Measurements from ENCODE around the gene CHRD.
A peak's percentile ranks its signal among the peaks of the same experiment; 100 is the strongest.

The CHRD gene

DNA sequence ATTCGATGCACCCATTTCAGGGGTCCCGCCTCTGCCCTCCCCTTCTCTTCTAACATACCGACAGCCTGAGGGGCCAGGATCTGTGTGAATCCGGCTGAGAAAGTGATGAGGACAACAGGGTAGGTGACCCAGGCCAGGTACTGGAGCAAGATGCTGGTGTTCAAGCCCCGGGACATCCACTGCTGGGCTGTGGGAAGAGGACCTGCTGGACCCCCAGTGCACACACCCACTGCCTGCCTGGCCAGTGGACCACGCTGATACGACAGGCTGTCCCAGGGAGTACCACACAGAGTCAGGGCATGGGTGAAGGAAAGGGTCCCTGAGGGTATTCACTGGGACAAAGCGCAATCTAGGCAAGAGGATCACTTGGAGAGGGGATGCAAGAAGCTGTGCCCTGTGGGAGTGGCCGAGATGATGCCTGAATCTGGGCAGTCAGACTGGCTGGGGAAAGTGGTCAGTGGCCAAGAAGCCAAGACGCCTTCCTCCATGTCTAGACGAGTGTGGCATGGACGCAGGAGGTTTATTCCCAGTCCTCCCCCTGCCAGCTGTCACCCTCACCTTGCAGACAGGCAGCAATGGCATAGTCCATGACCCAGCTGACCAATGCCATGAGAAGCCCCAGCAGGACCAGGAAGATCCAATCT, 21.6 kb upstream of the CHRD start:
- no peak overlapping the region for H3K4me3 ChIP-seq (ENCODE audit: control insufficient read depth, low read depth, low read length)
- TF ChIP-seq, protein P1, sequence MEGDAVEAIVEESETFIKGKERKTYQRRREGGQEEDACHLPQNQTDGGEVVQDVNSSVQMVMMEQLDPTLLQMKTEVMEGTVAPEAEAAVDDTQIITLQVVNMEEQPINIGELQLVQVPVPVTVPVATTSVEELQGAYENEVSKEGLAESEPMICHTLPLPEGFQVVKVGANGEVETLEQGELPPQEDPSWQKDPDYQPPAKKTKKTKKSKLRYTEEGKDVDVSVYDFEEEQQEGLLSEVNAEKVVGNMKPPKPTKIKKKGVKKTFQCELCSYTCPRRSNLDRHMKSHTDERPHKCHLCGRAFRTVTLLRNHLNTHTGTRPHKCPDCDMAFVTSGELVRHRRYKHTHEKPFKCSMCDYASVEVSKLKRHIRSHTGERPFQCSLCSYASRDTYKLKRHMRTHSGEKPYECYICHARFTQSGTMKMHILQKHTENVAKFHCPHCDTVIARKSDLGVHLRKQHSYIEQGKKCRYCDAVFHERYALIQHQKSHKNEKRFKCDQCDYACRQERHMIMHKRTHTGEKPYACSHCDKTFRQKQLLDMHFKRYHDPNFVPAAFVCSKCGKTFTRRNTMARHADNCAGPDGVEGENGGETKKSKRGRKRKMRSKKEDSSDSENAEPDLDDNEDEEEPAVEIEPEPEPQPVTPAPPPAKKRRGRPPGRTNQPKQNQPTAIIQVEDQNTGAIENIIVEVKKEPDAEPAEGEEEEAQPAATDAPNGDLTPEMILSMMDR (conservative IDR thresholded peaks at IDR 0.05; ENCODE audit: control insufficient read depth, insufficient read depth, low read depth, low read length) = no peak
- DNase-seq (ENCODE audit: low read depth) = no peak

DNA sequence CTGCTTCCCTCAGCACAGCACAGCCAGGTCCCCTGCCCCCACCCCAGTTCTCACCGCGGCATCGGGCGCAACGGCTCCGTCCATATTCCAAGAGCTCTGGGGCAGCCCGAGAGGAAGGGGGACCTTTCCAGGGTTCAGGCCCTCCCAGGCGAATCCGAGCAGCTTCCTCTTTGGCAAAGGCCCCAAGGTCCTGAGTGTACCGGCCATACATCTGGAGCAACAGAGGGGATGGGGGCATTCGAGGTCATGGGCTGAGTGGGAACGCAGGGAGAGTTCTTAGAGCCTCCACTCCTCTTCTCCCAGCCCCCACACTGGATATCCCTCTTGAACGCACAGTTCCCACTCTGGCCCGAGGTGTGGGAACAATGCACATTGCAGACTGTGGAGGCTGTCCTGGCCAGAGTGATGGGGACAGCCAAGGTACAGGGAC, 20.9 kb upstream of the CHRD start:
- TF ChIP-seq, protein P1 (conservative IDR thresholded peaks at IDR 0.05; ENCODE audit: control insufficient read depth, insufficient read depth, low read depth, low read length) = no peak
- no peak for DNase-seq (ENCODE audit: low read depth)
- H3K4me3 ChIP-seq (ENCODE audit: control insufficient read depth, low read depth, low read length) = no peak overlapping the region

DNA sequence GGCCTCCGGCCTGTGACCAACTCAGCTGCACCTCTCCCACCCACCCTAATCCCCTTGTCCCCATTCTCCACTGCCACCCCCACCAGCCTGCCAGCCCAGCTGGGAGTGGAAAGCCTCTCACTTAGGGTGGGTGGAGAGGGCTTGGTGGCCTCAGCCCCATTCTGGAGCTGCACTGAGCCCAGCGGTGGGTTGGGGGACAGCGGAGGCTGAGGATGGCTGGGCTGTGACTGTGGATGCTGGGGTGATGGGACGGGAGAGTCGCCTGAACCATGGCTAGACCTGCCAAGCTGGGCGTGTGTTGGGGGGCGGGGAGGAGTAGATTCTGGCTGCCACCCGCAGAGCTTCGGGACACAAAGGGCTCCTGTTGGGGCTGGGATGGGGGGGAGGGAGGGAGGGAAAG, 20.2 kb upstream of the CHRD start:
- no peak for DNase-seq (ENCODE audit: low read depth)
- TF ChIP-seq, protein P1 (conservative IDR thresholded peaks at IDR 0.05; ENCODE audit: control insufficient read depth, insufficient read depth, low read depth, low read length) = no peak
- H3K4me3 ChIP-seq (ENCODE audit: control insufficient read depth, low read depth, low read length) = no peak overlapping the region

DNA sequence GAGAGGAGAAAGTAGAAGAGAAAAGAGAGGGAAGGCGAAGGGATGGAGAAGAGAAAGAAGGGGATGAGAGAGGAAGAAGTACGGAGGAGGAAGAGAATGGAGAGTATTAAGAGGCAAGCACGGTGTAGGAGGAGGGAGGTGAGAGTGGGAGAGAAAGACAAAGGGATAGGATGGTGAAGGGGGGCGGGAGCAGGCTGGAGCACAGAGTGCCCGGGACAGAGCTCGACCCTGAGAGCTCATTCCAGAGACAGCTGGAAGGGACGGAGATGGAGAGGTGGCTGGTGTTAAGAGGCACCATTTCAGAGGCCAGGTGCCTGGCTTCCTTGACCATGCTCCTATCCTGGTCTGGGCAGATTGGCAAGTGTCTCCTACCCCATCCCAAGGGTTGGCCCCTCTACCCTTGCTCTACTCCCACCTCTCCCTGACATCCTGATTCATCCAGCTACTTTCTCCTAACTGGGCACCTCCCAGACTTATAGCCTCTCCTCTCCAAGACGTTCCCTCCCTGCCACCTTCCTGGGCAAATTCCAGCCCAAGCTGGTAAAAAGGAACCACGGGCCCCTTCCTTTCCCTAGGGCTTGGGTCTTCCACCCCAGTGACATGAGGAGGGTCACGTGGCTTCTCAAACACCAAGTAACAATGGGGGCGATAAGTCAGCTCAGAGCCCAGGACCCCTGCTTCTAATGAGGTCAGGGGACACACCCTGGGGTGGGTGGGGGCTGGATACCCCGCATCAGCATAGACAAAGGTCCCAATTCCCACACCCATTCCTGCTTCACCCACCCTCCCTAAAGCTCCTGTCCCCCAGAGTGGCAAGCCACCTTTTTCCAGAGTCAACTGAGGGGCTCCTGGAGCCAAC, 19.6 kb upstream of the CHRD start:
- peak overlapping the region; percentile 66 for H3K4me3 ChIP-seq (ENCODE audit: control insufficient read depth, low read depth, low read length)

DNA sequence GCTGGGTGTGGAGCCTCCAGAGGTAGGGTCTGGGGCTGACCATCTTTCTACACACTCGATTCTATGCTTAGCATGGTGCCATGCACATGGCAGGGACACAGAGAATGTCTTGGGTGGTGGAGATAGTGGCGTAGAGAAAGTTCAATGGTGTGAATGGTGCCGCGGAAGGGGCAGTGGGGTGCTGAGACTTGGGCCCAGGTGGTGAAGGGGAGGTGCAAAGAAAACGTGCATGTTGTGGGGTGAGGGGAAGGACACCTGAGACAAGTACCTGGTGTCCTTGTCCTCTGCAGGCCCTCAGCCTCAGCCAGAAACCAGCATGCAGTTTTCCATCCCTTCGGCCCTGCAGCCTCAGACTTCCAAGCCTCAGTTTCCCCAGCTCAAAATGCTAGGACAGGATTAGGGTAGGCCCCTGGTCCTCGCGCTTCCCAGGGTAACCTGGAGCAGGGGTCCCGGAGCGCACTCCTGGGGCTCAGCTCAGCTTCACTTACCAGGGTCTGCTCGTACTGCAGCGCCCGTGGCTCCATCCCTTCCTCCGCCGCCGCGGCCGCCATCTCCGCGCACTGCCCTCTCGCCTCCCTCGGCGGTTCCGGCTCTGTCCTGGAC, 18.8 kb upstream of the CHRD start:
- H3K4me3 ChIP-seq (ENCODE audit: control insufficient read depth, low read depth, low read length) = peak overlapping the region; percentile 66
- TF ChIP-seq, protein P1 (conservative IDR thresholded peaks at IDR 0.05; ENCODE audit: control insufficient read depth, insufficient read depth, low read depth, low read length) = no peak
- no peak for DNase-seq (ENCODE audit: low read depth)

More for the DNA sequence above, 19.6 kb upstream of the CHRD start:
- TF ChIP-seq, protein P1 (conservative IDR thresholded peaks at IDR 0.05; ENCODE audit: control insufficient read depth, insufficient read depth, low read depth, low read length) = no peak
- no peak for DNase-seq (ENCODE audit: low read depth)

DNA sequence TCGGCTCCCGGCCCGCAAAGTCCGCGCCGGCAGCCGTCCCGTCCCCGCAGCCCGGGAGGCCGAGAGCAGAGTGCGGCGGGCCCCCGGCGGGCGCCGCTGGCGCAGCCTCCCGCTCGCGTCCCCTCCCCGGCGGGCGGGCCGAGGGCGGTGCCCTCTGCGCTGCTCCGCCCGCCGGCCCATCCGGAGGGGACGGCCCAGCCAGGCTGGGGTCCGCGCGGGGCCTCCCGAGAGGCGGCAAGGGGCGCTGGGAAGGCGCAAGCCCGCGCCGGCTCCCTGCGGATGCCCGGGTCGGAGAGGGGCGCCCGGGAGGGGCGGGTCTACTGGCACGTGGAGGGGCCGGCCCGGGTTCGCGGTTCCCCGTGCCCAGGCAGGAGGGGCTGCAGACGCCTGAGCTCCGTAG, 18.3 kb upstream of the CHRD start, which contains the start of the genes CLCN2 and POLR2H:
CLCN2 (minus strand) TSS at position 74 of the 400 bp plus-strand sequence. CDS start 126 bp downstream, outside the sequence.
POLR2H (plus strand) TSS at position 179 of the 400 bp plus-strand sequence. CDS start 1,783 bp downstream, outside the sequence.
- peak within 1 kb of the TSS; percentile 85 for H3K4me3 ChIP-seq (ENCODE audit: control insufficient read depth, low read depth, low read length)
- TF ChIP-seq, protein P1 (conservative IDR thresholded peaks at IDR 0.05; ENCODE audit: control insufficient read depth, insufficient read depth, low read depth, low read length) = no peak
- no peak for DNase-seq (ENCODE audit: low read depth)
